Measurements from ENCODE around the gene ETS2.

DNA sequence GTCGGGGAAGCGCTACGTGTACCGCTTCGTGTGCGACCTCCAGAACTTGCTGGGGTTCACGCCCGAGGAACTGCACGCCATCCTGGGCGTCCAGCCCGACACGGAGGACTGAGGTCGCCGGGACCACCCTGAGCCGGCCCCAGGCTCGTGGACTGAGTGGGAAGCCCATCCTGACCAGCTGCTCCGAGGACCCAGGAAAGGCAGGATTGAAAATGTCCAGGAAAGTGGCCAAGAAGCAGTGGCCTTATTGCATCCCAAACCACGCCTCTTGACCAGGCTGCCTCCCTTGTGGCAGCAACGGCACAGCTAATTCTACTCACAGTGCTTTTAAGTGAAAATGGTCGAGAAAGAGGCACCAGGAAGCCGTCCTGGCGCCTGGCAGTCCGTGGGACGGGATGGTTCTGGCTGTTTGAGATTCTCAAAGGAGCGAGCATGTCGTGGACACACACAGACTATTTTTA, 17.1 kb downstream of the ETS2 start:
- no peak for TF ChIP-seq POLR2A (IDR thresholded peaks at IDR 0.05)
- TF ChIP-seq, protein P1, sequence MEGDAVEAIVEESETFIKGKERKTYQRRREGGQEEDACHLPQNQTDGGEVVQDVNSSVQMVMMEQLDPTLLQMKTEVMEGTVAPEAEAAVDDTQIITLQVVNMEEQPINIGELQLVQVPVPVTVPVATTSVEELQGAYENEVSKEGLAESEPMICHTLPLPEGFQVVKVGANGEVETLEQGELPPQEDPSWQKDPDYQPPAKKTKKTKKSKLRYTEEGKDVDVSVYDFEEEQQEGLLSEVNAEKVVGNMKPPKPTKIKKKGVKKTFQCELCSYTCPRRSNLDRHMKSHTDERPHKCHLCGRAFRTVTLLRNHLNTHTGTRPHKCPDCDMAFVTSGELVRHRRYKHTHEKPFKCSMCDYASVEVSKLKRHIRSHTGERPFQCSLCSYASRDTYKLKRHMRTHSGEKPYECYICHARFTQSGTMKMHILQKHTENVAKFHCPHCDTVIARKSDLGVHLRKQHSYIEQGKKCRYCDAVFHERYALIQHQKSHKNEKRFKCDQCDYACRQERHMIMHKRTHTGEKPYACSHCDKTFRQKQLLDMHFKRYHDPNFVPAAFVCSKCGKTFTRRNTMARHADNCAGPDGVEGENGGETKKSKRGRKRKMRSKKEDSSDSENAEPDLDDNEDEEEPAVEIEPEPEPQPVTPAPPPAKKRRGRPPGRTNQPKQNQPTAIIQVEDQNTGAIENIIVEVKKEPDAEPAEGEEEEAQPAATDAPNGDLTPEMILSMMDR (IDR thresholded peaks at IDR 0.05): no peak
